G401 (cell line): ENCODE results near the gene ADORA2B. TPM values are rescaled to one million over a fixed set of nuclear protein-coding genes. Genes with fewer than 3 reads are reported as not detected.

Source experiments
- DNase-seq: peaks from one replicate; pipeline ENCODE4 v3.0.0-alpha.2; 2015; ENCODE audit warnings: low spot score
- in situ Hi-C: cut with HindIII; loops from 2 replicates; pipeline ENCODE4 v1.10.0; 2016; ENCODE audit warnings: low sequenced_read_pairs, mixed read lengths
- total RNA-seq: library from RNA; depleted of rRNA; stranded (reverse); fragments of >200 nt; shearing (Covaris generic); gene quantifications from 2 replicates; pipeline ENCODE4 v1.2.3, GENCODE V29; 2014; rRNA removed

The ADORA2B gene
- total RNA-seq, 1 experiment from 2014 or later, result 23.7 TPM

DNA sequence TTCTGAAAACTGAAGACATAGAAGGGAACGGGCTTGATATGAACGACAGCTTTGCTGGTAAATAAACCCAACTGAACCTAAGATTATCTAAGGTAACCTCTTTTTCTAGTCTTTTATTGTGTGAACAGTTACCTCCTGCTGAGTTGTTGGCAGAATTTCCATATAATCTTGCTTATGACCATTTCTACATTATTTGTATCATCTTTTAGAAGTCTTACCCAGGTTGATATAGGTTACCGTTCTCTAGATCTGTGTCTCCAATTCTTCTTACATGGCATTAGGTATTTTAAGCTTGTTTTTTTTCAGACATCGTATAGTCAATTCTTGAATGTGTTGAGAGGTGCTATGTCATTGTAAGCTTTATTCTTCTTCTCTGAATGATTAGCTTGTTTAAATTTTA is 79.0 kb downstream of the ADORA2B start:
- in situ Hi-C loops, result no loop called here
- DNase-seq, result no peak

DNA sequence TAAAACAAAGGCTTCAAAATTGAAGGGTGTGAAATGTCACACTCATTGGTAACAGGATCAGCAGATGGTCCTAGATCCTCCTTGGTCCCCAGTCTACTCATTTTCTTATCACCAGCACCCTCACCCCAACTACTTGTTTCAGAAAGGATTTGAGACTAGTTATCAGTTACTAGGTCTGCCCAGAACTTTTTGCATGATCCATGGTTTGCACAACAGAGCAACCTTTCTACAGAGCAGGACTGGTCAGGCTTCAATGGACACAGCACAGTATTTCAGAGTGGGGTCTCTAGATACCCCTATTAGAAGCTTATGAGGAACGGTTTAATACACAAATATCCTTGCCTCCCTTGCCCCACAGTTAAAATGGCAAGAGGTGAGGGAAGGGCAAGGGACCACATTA is 80.3 kb downstream of the ADORA2B start:
- in situ Hi-C loops, result no loop called here
- DNase-seq, result no peak

Other genes with a start within 250 kb of the ADORA2B start
- gene ZNF286A, start 245.4 kb upstream of the ADORA2B start, total RNA-seq, result 24.3 and 56.3 TPM in 2 replicates
- 0.61 TPM in 1 of 2 replicates, not detected in the other for gene TBC1D26, start 212.8 kb upstream of the ADORA2B start, total RNA-seq
- 17.2 and 32.2 TPM in 2 replicates for gene ZSWIM7, start 54.6 kb downstream of the ADORA2B start, total RNA-seq
- gene TTC19, start 54.7 kb downstream of the ADORA2B start, total RNA-seq, result 27.4 and 35.9 TPM in 2 replicates